ENCODE data around the gene SND1. TPM values are rescaled to one million over a fixed set of nuclear protein-coding genes. Genes with fewer than 3 reads are reported as not detected.

SND1 gene
- total and polyA plus RNA-seq, 2 donors from 2014 or later = 83.0 to 154 TPM

DNA sequence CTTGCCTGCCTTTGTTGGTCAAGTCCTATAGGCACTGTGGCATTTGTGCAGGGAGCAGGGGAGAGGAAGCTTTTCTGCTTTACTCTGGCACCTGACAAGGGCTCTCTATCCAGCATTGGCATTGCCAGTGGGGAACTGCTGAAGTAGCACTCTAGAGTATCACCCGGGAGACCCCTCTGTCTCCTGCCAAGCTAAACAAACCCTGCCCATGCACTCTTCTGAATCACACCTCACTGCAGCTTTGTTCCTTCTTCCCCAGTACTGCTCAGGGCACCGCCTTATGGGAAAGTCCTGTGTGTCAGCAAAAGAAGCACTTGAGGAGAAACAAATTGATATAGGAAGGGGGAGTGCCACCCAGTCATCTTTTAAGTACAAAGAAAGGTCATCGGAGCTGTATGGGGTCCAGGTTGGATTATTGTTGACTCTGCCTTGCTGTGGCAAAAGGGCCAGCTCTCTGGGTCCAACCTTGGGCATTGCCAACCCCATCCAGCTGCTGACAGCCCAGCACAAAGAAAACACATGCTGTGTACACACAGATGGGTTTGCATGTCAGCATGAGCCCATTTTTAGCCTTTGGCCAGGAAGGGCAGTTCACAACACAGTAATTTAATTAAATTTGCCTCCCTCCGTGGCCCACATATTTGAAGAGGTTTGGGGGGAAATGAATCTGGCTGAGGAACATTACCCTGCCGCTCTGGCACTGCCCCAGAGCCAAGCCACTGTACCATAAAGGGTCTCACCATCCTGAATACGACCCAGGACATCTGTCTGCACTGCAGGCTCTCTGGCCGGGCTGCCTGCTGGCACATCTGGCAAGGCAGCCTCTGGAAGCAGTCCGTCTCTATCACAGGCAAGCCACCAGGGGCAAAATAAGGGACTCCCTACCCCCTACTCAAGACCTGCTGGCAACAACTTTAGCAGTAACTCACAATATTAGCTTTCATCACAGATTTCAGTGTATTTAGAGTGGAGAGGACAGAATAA, 366.2 kb downstream of the SND1 start:
- Histone ChIP-seq H3K27ac (ENCODE audit: low read depth in 2 of 2, low read length in 2 of 2) (peak overlapping the region; percentile 10 to 48), H3K9me3 (ENCODE audit: control insufficient read depth in 2 of 3, insufficient read depth in 1 of 3, low read length in 3 of 3) (no peaks in the 10 kb centered on the region), H3K9ac (ENCODE audit: low read length in 3 of 3) (no peak overlapping the region), H3K36me3 (ENCODE audit: control insufficient read depth in 2 of 3, insufficient read depth in 3 of 3, low read length in 3 of 3) (no peaks in the 10 kb centered on the region), H3K4me3 (ENCODE audit: low read length in 3 of 3) (no peak overlapping the region), H3K4me1 (ENCODE audit: control insufficient read depth in 2 of 3, insufficient read depth in 2 of 3, low read depth in 1 of 3, low read length in 3 of 3) (peaks cover 0 to 12% (median 7%) of the 10 kb centered on the region in 3 donors), H3K27me3 (ENCODE audit: control insufficient read depth, insufficient read depth, low read length) (no peaks in the 10 kb centered on the region)
- no peak for FAIRE-seq
- intact Hi-C loops (cut with DNase I) = no loop called here
- DNase-seq = no peak
- TF ChIP-seq, protein P1, sequence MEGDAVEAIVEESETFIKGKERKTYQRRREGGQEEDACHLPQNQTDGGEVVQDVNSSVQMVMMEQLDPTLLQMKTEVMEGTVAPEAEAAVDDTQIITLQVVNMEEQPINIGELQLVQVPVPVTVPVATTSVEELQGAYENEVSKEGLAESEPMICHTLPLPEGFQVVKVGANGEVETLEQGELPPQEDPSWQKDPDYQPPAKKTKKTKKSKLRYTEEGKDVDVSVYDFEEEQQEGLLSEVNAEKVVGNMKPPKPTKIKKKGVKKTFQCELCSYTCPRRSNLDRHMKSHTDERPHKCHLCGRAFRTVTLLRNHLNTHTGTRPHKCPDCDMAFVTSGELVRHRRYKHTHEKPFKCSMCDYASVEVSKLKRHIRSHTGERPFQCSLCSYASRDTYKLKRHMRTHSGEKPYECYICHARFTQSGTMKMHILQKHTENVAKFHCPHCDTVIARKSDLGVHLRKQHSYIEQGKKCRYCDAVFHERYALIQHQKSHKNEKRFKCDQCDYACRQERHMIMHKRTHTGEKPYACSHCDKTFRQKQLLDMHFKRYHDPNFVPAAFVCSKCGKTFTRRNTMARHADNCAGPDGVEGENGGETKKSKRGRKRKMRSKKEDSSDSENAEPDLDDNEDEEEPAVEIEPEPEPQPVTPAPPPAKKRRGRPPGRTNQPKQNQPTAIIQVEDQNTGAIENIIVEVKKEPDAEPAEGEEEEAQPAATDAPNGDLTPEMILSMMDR (IDR thresholded peaks at IDR 0.05; ENCODE audit: borderline replicate concordance, extremely low read depth, insufficient read depth) = no peak

DNA sequence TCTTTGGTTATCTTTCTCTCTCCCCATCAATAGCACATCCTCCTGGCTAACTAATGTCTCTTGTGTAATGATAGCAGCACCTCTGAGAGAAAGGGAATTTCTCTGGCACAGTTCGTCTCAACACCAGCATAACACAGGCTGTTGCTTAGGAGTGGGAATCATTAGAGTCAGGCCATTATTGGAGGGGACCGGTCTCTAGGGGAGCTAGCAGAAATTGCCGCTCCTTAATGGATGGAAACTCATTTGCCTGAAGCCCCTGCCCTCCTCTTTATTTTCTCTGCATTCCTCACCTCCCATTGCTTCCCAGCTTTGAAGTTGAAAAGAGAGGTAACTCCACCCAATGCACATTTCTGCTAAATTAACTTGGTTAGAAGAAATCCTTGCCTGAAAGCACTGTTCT, 367.3 kb downstream of the SND1 start:
- no peak overlapping the region for H3K9ac ChIP-seq (ENCODE audit: low read length in 3 of 3)
- FAIRE-seq = no peak
- TF ChIP-seq, protein P1 (IDR thresholded peaks at IDR 0.05; ENCODE audit: borderline replicate concordance, extremely low read depth, insufficient read depth) = no peak
- peaks cover 0 to 3% (median 0%) of the 10 kb centered on the region in 3 donors for H3K36me3 ChIP-seq (ENCODE audit: control insufficient read depth in 2 of 3, insufficient read depth in 3 of 3, low read length in 3 of 3)
- no peaks in the 10 kb centered on the region for H3K9me3 ChIP-seq (ENCODE audit: control insufficient read depth in 2 of 3, insufficient read depth in 1 of 3, low read length in 3 of 3)
- no peak overlapping the region for H3K27ac ChIP-seq (ENCODE audit: low read depth in 2 of 2, low read length in 2 of 2)
- intact Hi-C loops (cut with DNase I) = no loop called here
- no peak for DNase-seq
- peaks cover 0 to 12% (median 7%) of the 10 kb centered on the region in 3 donors for H3K4me1 ChIP-seq (ENCODE audit: control insufficient read depth in 2 of 3, insufficient read depth in 2 of 3, low read depth in 1 of 3, low read length in 3 of 3)
- no peak overlapping the region for H3K4me3 ChIP-seq (ENCODE audit: low read length in 3 of 3)
- H3K27me3 ChIP-seq (ENCODE audit: control insufficient read depth, insufficient read depth, low read length) = no peaks in the 10 kb centered on the region

DNA sequence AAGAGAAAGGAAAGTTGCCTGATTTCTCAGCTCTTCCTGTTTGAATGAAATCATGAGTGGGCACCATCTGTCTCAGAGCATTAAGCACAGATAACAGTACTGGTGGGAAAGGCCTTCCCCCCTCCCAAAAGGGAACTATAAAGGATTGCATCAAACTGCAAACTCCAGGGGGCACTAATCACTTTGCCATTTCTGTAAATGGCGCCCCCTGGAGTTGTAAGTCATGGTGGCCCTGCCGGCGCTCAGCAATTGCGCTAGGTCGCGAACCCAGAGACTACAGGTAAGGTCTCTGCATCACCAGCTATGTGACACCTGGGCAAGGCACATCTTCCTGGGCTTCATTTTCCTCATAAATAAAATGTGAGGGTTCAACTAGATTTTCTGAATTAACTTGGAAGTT, 368.2 kb downstream of the SND1 start:
- no peak overlapping the region for H3K27ac ChIP-seq (ENCODE audit: low read depth in 2 of 2, low read length in 2 of 2)
- intact Hi-C loops (cut with DNase I) = no loop called here
- H3K4me1 ChIP-seq (ENCODE audit: control insufficient read depth in 2 of 3, insufficient read depth in 2 of 3, low read depth in 1 of 3, low read length in 3 of 3) = peaks cover 0 to 14% (median 7%) of the 10 kb centered on the region in 3 donors
- no peaks in the 10 kb centered on the region for H3K9me3 ChIP-seq (ENCODE audit: control insufficient read depth in 2 of 3, insufficient read depth in 1 of 3, low read length in 3 of 3)
- DNase-seq = no peak
- TF ChIP-seq, protein P1 (IDR thresholded peaks at IDR 0.05; ENCODE audit: borderline replicate concordance, extremely low read depth, insufficient read depth) = no peak
- FAIRE-seq = no peak
- H3K36me3 ChIP-seq (ENCODE audit: control insufficient read depth in 2 of 3, insufficient read depth in 3 of 3, low read length in 3 of 3) = peaks cover 0 to 3% (median 0%) of the 10 kb centered on the region in 3 donors
- no peaks in the 10 kb centered on the region for H3K27me3 ChIP-seq (ENCODE audit: control insufficient read depth, insufficient read depth, low read length)
- H3K4me3 ChIP-seq (ENCODE audit: low read length in 3 of 3) = no peak overlapping the region
- no peak overlapping the region for H3K9ac ChIP-seq (ENCODE audit: low read length in 3 of 3)

Measured in kidney (tissue), 14 donors.